Body of pancreas (tissue), 4 donors: ENCODE data around the gene B3GALNT2. TPM values are rescaled to one million over a fixed set of nuclear protein-coding genes. Genes with fewer than 3 reads are reported as not detected.

Source experiments
- ATAC-seq: fragments of 150-250 bp; one replicate; pipeline ENCODE4 v1.9.1; 2016
- DNase-seq, 4 donors: peaks; one replicate each; pipeline ENCODE4 v3.0.0-alpha.2; 2019
- H3K27ac ChIP-seq, 4 donors: fragments of 200-600 bp; sonication (generic); 1 replicate in 3 of 4; 2 replicates in 1 of 4; pipeline versions ENCODE4 v1.5.1 to v1.6.1; 2016 to 2019; ENCODE audit warnings: mild to moderate bottlenecking in 1 of 4, mixed read lengths in 1 of 4, moderate library complexity in 1 of 4
- H3K27me3 ChIP-seq, 2 donors: fragments of 200-600 bp; sonication (generic); one replicate each; pipeline ENCODE4 v1.6.0; 2016; ENCODE audit warnings: mild to moderate bottlenecking in 1 of 2
- H3K36me3 ChIP-seq, 2 donors: fragments of 200-600 bp; sonication (generic); replicated peaks in 1 of 2; 2 replicates each; pipeline ENCODE4 v1.5.1; 2016; ENCODE audit warnings: low read depth in 2 of 2; ENCODE audit not compliant: insufficient read depth in 1 of 2
- H3K4me1 ChIP-seq: fragments of 200-600 bp; sonication (generic); one replicate; pipeline ENCODE4 v1.6.0; 2016
- H3K4me3 ChIP-seq, 2 donors: fragments of 200-600 bp; sonication (generic); 1 replicate in 1 of 2; 2 replicates in 1 of 2; pipeline ENCODE4 v1.5.1; 2016 to 2019
- H3K9me3 ChIP-seq, 3 donors: fragments of 200-600 bp; sonication (generic); 1 replicate in 2 of 3; 2 replicates in 1 of 3; pipeline ENCODE4 v1.5.1; 2016
- CTCF ChIP-seq, 7 experiments: fragments of 450-650 bp in 4 of 7; fragments of 200-600 bp in 3 of 7; sonication (generic) in 3 of 7; IDR thresholded peaks; one replicate each; pipeline ENCODE4 v1.5.1; 2016 to 2019; ENCODE audit warnings: antibody characterized with exemption in 7 of 7
- POLR2A ChIP-seq, 3 donors: fragments of 450-650 bp; IDR thresholded peaks; one replicate each; pipeline ENCODE4 v1.6.1; 2016; ENCODE audit warnings: antibody characterized with exemption in 3 of 3, mild to moderate bottlenecking in 2 of 3
- WGBS, 2 donors: methylation state at CpG; one replicate each; pipeline ENCODE4 v1.1.5; 2017; 5-methylcytosine and 5-hydroxymethylcytosine counted together
- intact Hi-C: fragments of 100-400 bp; cut with DNase I; formaldehyde crosslinking; loops from one replicate; pipeline ENCODE4 v1.15.1; 2023
- small RNA-seq: library from RNA; depleted of rRNA; stranded (forward); fragments of <200 nt; gene quantifications from one replicate; pipeline ENCODE3, GENCODE V24; 2016
- total RNA-seq, 2 donors: library from RNA; depleted of rRNA; stranded (reverse); fragments of >200 nt; gene quantifications; one replicate each; pipeline ENCODE4 v1.1.0, GENCODE V29; 2016

B3GALNT2 gene
- total RNA-seq, 2 donors from 2014 or later, result 33.6 to 52.9 TPM

DNA sequence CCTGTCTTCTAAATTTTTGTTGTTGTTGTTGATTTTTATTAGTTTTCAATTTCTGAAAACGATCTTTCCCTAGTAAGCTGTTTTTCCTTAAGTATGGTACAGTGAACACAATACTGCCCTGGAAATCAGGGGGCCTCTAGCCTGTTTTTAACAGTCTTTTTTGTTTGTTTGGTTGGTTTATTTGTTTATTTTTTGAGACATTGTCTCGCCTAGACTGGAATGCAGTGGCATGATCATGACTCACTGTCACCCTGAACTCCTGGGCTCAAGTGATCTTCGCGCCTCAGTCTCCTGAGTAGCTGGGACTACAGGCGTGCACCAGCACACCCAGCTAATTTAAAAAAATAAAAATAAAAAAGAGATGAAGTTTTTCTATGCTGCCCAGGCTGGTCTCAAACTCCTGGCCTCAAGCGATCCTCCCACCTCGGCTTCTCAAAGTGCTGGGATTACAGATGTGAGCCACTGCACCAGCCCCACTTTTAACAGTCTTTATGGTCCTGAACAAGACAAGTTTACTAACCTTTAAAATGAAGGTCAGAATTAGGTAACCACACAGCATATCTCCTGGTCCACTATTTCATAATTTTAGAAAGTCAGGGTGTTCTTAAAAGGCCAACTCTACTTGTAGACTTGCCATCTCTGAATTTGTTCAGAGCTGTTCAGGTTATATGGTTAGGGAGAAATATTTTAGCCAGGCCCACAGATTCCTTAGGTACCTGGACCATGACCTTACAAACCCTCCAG, 101.6 kb downstream of the B3GALNT2 start:
- Histone ChIP-seq H3K4me3 (no peak overlapping the region), H3K27ac (no peak overlapping the region), H3K4me1 (peaks cover 5% of the 10 kb centered on the region), H3K27me3 (no peaks in the 10 kb centered on the region), H3K36me3 (no peaks in the 10 kb centered on the region), H3K9me3 (no peaks in the 10 kb centered on the region)
- DNase-seq, result no peak
- ATAC-seq, result no peak
- TF ChIP-seq CTCF (IDR thresholded peaks at IDR 0.05) (no peak), POLR2A (IDR thresholded peaks at IDR 0.05) (no peak)
- WGBS, 2 donors, result 93 to 97% methylated on average over 7 of the region's 7 CpGs
- intact Hi-C loops, result no loop called here

DNA sequence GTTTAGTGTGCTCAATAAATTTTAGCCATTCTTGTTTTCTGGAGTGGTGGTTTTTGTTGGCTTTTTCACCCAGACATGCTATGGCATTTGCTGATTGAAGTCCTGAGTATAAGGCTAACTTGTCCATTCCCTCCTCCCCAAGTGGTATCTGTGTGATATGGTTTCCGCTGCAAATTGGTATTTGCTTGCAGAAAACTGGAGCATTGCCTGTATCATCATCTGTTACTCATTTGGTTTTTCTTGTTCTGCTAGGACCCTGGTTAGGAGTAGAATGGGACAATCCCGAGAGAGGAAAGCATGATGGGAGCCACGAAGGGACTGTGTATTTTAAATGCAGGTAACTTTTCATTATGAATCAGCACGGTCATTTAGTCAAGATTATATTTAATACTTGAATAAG, 103.0 kb downstream of the B3GALNT2 start:
- no peak overlapping the region for H3K27ac ChIP-seq

More for the DNA sequence above, 103.0 kb downstream of the B3GALNT2 start:
- H3K4me3 ChIP-seq, result no peak overlapping the region
- TF ChIP-seq POLR2A (IDR thresholded peaks at IDR 0.05), result no peak
- no peak for TF ChIP-seq CTCF (IDR thresholded peaks at IDR 0.05)
- H3K36me3 ChIP-seq, result no peaks in the 10 kb centered on the region
- intact Hi-C loops, result no loop called here
- no peak for ATAC-seq
- H3K9me3 ChIP-seq, result no peaks in the 10 kb centered on the region
- WGBS, 2 donors, result 84 to 88% methylated on average over 4 of the region's 4 CpGs
- no peak for DNase-seq
- H3K27me3 ChIP-seq, result no peaks in the 10 kb centered on the region
- no peaks in the 10 kb centered on the region for H3K4me1 ChIP-seq

Small RNA genes lying within 50 kb of the gene (small RNA-seq; reads per million reads assigned to genes)
- gene MTCO3P46 (not detected), gene MTND4LP21 (not detected), gene RPS21P1 (not detected)

Other genes starting within 250 kb of the B3GALNT2 start
- 10 to 100 TPM; 27.7 to 35.3 TPM for gene ARID4B, start 176.3 kb downstream of the B3GALNT2 start, total RNA-seq
- 10 to 100 TPM; 11.9 to 15.3 TPM for gene GGPS1, start 175.9 kb downstream of the B3GALNT2 start, total RNA-seq
- gene TBCE, start 137.0 kb downstream of the B3GALNT2 start, total RNA-seq, result 10 to 100 TPM; 15.0 to 22.1 TPM
- gene GNG4, start 145.3 kb upstream of the B3GALNT2 start, total RNA-seq, result 1 to 10 TPM in 1 of 2 donors, under 1 TPM in 1; 0.66 to 3.1 TPM